AG04449 (cell line): ENCODE data around the gene DAPK3.

Experiments used
- CTCF ChIA-PET: fragments of 350-600 bp; formaldehyde crosslinking; extraction: SDS; loops from one replicate; lab custom pipeline; 2021; ENCODE audit warnings: antibody characterized with exemption; lab: Yijun Ruan, JAX
- POLR2A ChIA-PET: fragments of 400-600, 350-600 bp; formaldehyde crosslinking; extraction: SDS; loops from one replicate; lab custom pipeline; 2020; ENCODE audit warnings: antibody characterized with exemption, inconsistent platforms; lab: Yijun Ruan, JAX
- DNase-seq: peaks from one replicate; pipeline ENCODE4 v3.0.0-alpha.2; 2010; ENCODE audit warnings: low read depth, low spot score
- H3K4me3 ChIP-seq: 2 replicates; pipeline ENCODE4 v1.5.1; 2011; ENCODE audit warnings: low read depth, mild to moderate bottlenecking, control low read depth, low read length
- CTCF ChIP-seq: IDR thresholded peaks from one replicate; pipeline ENCODE4 v1.5.1; 2011; ENCODE audit warnings: mild to moderate bottlenecking, moderate library complexity, low read length, control low read depth, inconsistent platforms; ENCODE audit not compliant: insufficient read depth; ENCODE audit errors: missing control alignments

DAPK3 gene

DNA sequence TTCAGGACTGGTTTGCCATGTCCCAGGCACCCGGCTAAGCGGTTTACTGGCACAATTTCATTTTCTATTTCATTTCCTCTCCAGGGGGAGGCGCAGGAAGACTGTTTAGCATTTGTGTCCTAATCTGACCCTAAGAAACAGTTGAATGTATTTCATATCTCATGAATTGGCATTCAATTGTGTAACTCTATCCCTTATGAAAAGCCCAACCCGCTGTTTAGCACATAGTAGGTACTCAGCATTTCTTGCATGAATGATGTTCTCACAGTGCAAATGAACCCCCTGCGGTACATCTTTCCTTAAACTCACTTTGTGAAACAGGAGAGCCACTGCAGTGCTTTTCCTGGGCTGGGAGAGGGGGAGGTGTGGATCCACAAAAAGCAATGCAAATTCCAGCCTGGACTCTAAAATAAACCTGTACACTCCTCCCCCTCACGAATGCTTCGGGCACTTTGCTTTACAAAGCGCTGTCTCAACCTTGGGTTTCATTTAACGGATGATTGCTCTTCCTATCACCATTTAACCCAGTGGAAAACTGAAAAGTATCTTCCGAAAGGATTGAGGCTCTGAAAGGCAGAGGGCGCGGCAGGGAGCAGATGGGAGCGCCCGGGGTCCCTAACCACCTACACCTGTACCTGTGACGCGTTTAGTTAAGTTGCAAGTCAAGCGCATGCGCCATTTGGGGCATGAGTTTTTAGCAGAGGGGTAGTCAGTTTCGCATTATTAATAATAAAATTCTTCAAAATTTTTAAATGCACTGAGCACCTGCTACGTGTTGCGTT lies 15.6 kb upstream of the DAPK3 start:
- DNase-seq = no peak
- peak overlapping the region; percentile 57 for H3K4me3 ChIP-seq
- ChIA-PET POLR2A (interaction anchor here (1.5 to 8.9 kb wide), 2 partner anchors 8 to 17 kb away, joined by 7 to 266 read pairs; partner anchors contain the start of gene DAPK3), CTCF (interaction anchor here (0.9 to 5.6 kb wide), 16 partner anchors 8 to 221 kb away, joined by 3 to 61 read pairs (median 6); partner anchors contain the start of gene DAPK3)
- TF ChIP-seq CTCF = peak; percentile 54

- ChIA-PET POLR2A (interaction anchor here (0.6 to 8.9 kb wide), 16 partner anchors 10 to 415 kb away, joined by 3 to 266 read pairs (median 4); partner anchors contain the start of genes DAPK3, MPND, MRPL54 and PIAS4), CTCF (interaction anchor here (0.9 to 5.6 kb wide), 14 partner anchors 8 to 222 kb away, joined by 3 to 37 read pairs (median 5); partner anchors contain the start of gene DAPK3)
- TF ChIP-seq CTCF = no peak
- peak overlapping the region; percentile 57 for H3K4me3 ChIP-seq
- no peak for DNase-seq
Observed at GRCh38 chr19:3985643-3986259, 14.9 kb upstream of the DAPK3 start.

GRCh38 chr19:3984908-3985642 lies 14.2 kb upstream of the DAPK3 start, which contains the start of gene EEF2:
EEF2 (minus strand) TSS chr19:3985463; CDS start chr19:3985380, 83 bp downstream.
- peak within 1 kb of the TSS; percentile 100 for H3K4me3 ChIP-seq
- DNase-seq = no peak
- no peak for TF ChIP-seq CTCF
- ChIA-PET CTCF (interaction anchor here (0.9 to 5.6 kb wide), 13 partner anchors 9 to 223 kb away, joined by 3 to 37 read pairs (median 5); partner anchors contain the start of gene DAPK3), POLR2A (interaction anchor here (0.6 to 8.9 kb wide), 18 partner anchors 9 to 415 kb away, joined by 3 to 266 read pairs (median 4); partner anchors contain the start of genes DAPK3, MPND, MRPL54 and PIAS4)

DNA sequence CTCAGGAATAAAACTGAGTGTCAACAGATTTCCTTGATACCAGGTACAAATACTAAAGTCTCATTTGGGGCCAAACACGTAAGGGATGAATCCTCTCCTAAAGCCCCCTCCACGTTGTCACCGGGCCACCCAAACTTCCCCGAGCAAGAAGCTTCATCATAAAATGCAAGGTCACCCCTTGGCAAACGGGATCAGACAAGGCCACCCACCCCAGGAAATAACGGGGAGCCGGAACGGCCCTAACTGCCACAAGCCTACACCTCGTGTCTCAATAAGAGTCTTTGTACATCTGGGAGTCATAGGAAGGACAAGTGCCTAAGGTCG lies 13.6 kb upstream of the DAPK3 start:
- H3K4me3 ChIP-seq = peak overlapping the region; percentile 100
- DNase-seq = no peak
- CTCF ChIA-PET = interaction anchor here (1.2 to 5.6 kb wide), 3 partner anchors 9 to 22 kb away, joined by 3 to 37 read pairs (median 3); partner anchors contain the start of gene DAPK3
- POLR2A ChIA-PET = interaction anchor here (0.6 to 8.9 kb wide), 8 partner anchors 9 to 406 kb away, joined by 3 to 266 read pairs (median 5); partner anchors contain the start of genes DAPK3, MRPL54 and PIAS4
- TF ChIP-seq CTCF = no peak

DNA sequence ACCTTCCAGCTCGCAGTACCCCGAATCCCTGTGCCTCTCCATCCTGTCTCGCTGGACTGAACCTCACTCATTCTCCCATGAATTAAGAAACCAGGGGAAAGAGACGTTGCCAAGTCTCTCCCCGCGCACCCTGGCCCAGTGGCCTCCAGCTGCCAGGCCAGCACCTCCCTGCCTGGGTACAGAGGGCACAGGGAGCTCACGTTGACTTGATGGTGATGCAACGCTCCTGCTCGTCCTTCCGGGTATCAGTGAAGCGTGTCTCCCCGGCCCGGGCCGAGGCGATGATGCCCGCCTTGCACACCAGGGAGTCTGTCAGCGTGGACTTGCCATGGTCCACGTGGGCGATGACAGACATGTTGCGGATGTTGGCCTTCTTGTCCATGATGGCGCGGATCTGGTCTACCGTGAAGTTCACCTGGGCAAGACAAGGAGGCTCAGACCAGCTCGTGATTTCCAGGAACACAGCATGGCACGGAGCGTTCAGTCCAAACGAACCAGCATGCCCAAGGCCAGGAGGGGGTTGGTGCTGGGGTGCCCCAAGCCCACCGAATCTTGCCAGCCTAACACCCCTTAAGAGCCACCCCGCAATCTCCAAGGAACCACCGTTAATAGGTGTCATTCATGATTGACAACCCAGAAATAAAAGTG lies 13.2 kb upstream of the DAPK3 start:
- CTCF ChIA-PET = interaction anchor here (1.2 to 5.6 kb wide), 2 partner anchors 9 to 14 kb away, joined by 3 to 37 read pairs; partner anchors contain the start of gene DAPK3
- no peak for TF ChIP-seq CTCF
- POLR2A ChIA-PET = interaction anchor here (0.6 to 8.9 kb wide), 5 partner anchors 8 to 405 kb away, joined by 3 to 266 read pairs (median 9); partner anchors contain the start of gene DAPK3
- peak overlapping the region; percentile 100 for H3K4me3 ChIP-seq
- no peak for DNase-seq
